ENCODE data around the gene TTC34.

The TTC34 gene

GRCh38 chr1:2812939-2813653, 11.6 kb upstream of the TTC34 start:
- DNase-seq, result no peak

GRCh38 chr1:2812136-2812535, 10.6 kb upstream of the TTC34 start:
- no peak for DNase-seq

- DNase-seq, result no peak
Measured at GRCh38 chr1:2811533-2811918, 10.0 kb upstream of the TTC34 start.

GRCh38 chr1:2810899-2811532, 9.5 kb upstream of the TTC34 start:
- no peak for DNase-seq

GRCh38 chr1:2810281-2810680, 8.8 kb upstream of the TTC34 start:
- DNase-seq, result no peak

- no peak for DNase-seq
Measured at GRCh38 chr1:2809656-2810055, 8.2 kb upstream of the TTC34 start.

GRCh38 chr1:2808831-2809605, 7.5 kb upstream of the TTC34 start:
- DNase-seq, result no peak

- DNase-seq, result no peak
Measured at GRCh38 chr1:2808386-2808705, 6.9 kb upstream of the TTC34 start.

- no peak for DNase-seq
Measured at GRCh38 chr1:2807678-2808385, 6.3 kb upstream of the TTC34 start.

- DNase-seq, result no peak
Measured at GRCh38 chr1:2807036-2807435, 5.5 kb upstream of the TTC34 start.

- no peak for DNase-seq
Measured at GRCh38 chr1:2806591-2806990, 5.1 kb upstream of the TTC34 start.

- no peak for DNase-seq
Measured at GRCh38 chr1:2805801-2806430, 4.4 kb upstream of the TTC34 start.

- DNase-seq, result no peak
Measured at GRCh38 chr1:2804628-2805351, 3.3 kb upstream of the TTC34 start.

GRCh38 chr1:2803931-2804627, 2.6 kb upstream of the TTC34 start:
- DNase-seq, result no peak

- no peak for DNase-seq
Measured at GRCh38 chr1:2803086-2803930, 1.8 kb upstream of the TTC34 start.

GRCh38 chr1:2802421-2802961, 998 bp upstream of the TTC34 start:
- no peak for DNase-seq

GRCh38 chr1:2801046-2801445, 447 bp downstream of the TTC34 start:
- no peak for DNase-seq

- no peak for DNase-seq
Measured at GRCh38 chr1:2800664-2801045, 838 bp downstream of the TTC34 start.
